Dedifferentiated amniotic fluid mesenchymal stem cell (primary cell): Measurements from ENCODE around the gene CAB39L.
A peak's percentile ranks its signal among the peaks of the same experiment; 100 is the strongest.
"Not testable (repeated sequence)": the region's sequence is repeated elsewhere in the genome, so short reads cannot be mapped to it uniquely, and the experiment has no call there.

Source experiments
- DNase-seq: peaks from one replicate; pipeline ENCODE4 v3.0.0-alpha.2; 2016; ENCODE audit errors: extremely low spot score

The CAB39L gene

GRCh38 chr13:49310251-49310650 is 133.6 kb downstream of the CAB39L start:
- no peak for DNase-seq

- DNase-seq: no peak
Measured at GRCh38 chr13:49308921-49309408, 134.9 kb downstream of the CAB39L start.

GRCh38 chr13:49308097-49308875 is 135.6 kb downstream of the CAB39L start:
- no peak for DNase-seq

DNA sequence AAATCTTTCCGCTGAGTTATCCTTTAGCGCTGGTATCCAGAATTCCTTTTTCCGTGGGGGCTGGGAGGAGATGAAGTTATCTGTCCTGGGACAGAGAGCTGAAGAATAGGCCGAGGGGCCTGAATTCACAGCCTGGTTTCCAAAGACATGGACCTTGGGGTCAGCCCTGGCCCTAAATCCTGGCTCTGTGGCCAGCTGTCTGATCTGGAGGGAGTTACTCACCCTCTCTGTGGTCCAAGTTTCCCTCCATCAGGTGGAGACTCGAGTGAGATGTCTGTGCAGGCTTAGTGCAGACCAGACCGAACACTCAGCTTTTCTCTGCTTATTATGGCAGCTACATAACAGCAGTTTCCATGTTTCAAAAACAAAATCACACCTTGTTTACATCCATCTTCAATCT is 136.5 kb downstream of the CAB39L start:
- no peak for DNase-seq

DNA sequence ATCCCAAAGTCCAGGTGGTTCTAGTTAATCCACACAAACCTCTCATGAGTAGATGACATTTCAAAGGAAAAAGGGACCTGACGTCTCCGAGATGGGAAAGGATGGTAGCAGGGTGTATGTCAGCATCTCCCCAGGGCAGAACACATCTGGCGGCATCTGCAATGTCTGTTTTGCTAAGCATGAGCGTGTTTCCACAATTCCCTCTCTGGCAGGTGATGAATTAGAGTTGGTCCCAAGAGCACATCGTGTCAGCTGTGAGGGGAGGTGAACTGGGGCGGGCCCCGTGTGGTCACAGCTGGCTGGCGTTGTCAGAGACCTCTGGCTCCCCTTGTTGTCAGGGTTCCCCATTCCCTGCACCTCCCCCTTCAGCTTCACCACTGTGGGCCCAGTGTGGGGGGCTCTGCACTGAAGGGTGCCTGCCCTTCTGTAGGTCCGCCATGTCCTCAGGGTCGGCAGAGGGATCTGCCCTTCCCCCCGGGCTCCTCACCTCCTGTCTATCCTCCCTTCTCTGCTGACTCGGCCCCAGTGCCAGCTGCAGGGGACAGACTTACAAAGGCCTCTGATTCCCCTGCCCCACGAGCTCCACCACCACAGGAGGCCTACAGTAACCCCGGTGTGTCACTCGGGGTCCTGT is 138.0 kb downstream of the CAB39L start:
- DNase-seq: no peak

DNA sequence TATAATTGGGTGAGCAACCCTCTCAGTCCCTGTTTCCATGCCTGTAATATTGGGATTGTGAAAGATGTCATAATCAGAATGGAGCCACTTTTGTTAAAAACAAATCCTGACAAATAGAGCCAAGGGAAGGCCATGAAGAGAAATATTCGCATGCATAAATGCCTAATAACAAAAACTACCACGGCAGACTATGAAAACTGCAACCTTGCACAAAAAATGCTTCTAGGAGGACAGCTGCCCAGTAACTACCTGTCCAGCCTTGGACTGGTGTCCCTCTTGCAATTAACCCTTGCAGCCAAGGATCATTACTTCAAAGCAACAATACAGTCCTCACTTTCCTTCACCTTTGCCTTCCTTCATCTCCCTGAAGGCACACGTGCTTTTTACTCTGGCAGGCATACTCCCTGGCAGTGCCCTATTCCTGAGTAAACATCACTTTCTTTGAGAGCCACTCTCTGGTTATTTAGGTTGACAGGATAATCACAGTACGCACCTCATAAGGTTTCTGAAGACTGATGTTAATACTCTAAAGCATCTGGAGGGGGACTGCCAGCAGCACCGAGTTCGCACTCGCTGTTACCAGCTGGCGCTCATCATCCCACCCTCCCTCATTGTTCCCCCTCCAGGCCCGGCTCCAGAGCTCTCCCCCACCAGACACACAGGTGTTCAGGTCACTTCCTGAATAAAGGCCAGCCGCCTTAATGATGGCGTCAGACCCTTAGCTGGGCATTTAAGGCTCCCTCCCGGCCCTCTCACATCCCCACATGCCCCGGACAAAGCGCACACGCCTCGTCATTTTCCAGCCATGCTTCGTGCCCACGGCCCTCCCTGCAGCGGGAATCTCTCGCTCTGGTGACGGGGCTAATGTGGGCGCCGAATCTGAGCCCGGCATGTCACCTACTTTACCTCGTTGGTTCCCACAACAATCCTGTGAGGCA is 138.8 kb downstream of the CAB39L start:
- DNase-seq: no peak

- no peak for DNase-seq
Measured at GRCh38 chr13:49304356-49304755, 139.5 kb downstream of the CAB39L start.

DNA sequence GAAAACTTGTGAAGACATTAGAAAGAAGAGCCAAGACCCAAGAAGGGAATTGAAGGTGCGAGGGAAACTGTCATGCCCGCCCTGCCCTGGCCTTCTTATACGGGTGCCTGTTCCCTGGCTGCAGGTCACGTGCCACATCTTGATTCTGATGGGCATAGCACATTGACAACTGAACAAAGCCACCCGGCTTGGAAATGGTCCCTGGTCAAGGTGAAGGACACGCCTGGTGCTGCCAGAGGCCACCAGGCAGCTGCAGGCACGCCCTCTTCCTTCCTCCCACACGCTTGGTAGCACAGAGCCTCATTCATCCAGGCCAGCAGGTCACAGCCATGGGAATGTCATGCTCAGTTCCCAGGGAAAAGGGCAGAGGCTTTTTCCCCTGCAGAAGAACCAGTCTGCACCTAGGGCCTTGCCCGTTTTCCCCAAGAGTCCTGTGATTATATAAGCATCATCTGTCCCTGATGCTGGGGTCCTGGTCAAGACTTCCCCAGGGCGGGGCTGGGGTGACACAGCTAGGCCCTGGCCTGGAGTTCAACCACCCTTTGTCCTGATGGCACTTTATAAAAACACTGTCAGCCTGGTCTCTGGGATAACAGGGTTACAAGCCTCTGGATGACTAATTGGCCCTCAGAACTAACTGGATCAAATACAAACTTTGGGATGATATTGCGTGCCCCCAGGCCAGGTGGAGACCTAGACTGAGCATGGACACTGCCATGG is 140.2 kb downstream of the CAB39L start:
- DNase-seq: no peak

- no peak for DNase-seq
Measured at GRCh38 chr13:49302817-49303216, 141.0 kb downstream of the CAB39L start.

DNA sequence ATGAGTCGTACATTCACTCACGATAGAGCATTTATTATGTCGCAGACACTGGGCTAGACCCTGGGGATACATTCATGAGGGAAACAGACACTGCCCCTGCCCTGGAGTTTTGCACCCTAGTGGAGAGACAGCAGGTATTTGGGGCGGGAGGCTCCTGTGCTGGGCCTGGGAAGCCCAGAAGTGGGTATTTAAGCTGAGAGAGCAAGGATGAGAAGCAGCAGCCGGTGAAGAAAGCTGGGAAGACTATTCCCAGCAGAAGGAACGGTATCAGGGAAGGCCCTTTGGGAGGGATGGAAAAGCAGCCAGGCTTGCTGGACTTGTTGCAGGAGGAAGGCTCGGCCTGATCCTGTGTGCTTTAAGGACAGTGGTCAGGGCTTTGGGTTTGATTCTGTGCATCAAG is 141.6 kb downstream of the CAB39L start:
- DNase-seq: no peak

GRCh38 chr13:49300739-49301589 is 142.9 kb downstream of the CAB39L start:
- DNase-seq: peak; percentile 74

DNA sequence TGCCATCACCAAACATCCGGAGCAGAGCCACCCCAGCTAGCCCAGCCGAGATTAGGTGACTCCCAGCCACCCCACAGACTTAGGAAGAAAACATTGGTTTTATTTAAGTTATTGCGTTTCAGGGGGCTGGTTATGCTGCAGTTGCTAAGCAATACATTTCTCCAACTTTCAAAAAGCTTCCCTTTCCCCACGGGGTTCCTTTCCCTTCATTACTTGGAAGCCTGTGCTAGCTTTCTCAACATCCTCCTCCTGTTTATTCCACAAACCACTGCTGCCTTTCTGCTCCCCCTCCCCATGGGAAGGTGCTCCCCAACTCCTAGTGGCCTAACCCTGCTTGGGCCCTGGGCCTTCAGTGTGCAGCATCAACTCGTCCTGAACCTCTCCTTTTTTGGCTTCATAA is 143.6 kb downstream of the CAB39L start:
- no peak for DNase-seq

DNA sequence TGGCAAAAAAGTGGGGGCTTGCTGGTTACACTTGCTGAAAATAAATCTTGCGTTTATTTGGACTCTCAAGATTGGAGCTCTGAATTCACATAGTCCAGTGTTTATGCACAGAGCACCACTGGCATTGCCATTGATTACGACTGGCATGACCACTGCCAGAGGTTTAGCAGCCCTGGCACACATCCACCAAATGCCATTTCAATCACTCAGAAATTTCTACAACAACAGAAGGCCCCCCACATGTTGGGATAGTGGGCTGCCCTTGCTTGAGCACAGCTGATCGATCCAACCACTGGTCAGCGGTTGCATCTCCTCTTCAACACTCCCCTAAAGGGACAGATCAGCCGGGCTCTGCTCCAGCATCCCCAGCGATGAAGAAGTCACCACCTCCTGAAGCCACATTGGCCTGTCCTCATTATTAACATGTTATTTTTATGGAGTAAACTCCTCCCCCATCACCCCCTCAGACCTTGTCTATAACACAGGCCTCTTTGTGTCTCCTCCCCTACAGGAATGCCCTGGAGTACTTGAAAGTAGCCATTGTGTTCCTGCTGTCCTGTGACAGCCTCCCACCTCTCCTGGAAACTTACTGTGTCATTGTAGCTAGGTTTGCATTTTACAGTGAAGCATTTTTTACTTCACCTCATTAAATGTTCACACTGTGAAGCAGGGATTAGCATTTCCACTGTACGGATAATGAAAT is 144.8 kb downstream of the CAB39L start:
- no peak for DNase-seq

GRCh38 chr13:49298416-49298815 is 145.4 kb downstream of the CAB39L start:
- no peak for DNase-seq

DNA sequence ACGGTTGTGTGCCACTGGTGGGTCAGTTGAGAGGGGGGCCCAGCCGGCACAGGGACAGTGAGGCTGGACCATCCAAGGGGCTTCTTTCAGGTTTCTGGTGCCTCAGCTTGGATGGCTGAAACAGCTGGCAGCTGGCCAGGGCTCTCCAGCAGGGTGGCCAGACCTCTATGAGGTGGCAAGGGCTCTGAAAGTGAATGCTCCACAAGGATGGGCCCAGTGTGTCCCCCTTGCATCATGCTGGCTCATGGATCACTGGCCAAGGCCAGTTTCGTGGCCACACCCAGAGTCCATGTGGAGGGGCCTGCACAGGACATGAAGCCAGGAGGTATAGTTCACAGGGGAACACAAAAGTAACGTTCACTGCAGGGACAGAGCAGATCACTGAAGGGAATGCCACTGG is 146.5 kb downstream of the CAB39L start:
- DNase-seq: no peak

- no peak for DNase-seq
Measured at GRCh38 chr13:49296659-49297058, 147.2 kb downstream of the CAB39L start.

DNA sequence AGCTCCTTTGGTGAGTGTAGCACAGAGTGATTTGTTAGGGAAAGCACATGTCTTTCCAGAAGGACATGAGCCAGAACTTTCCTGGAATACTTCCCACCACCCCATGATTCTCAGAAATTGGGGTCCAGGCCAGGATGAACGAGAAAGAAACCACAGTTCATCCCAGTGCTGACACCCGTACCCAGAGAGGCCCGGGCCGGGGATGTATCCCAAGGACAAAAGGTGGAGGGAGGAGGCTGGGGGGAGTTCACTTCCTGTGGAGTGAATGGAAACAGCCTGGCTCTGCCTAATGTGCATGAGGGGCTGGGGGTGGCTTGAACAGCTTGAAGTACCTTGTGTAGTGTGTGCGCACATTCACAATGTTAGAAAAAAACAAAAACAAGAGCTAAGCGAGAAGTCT is 148.6 kb downstream of the CAB39L start:
- no peak for DNase-seq

DNA sequence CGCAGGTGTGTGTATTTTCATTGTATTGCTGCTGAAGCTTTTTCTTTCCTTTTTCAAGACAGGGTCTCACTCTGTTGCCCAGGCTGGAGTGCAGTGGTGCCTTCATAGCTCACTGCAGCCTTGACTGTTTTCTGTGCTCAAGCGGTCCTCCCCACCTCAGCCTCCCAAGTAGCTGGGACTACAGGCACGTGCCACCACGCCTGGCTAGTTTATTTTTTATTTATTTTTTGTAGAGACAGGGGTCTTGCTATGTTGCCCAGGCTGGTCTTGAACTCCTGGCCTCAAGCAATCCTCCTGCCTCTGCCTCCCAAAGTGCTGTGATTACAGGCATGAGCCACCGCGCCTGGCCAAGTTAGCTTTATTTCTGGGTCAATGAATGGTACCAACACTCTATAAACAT is 149.1 kb downstream of the CAB39L start:
- DNase-seq: not testable (repeated sequence)

GRCh38 chr13:49292742-49293486 is 150.9 kb downstream of the CAB39L start:
- DNase-seq: no peak
